ENCODE data around the gene UBR3.

Gene UBR3

GRCh38 chr2:170098626-170099312 lies 271.5 kb downstream of the UBR3 start:
- POLR2A ChIA-PET, result no interaction called here
- no peak for DNase-seq (ENCODE audit: low read depth, low spot score)
- no peak overlapping the region for H3K4me3 ChIP-seq (ENCODE audit: low read depth, low read length)
- CTCF ChIA-PET, result no interaction called here
- TF ChIP-seq, protein P1, sequence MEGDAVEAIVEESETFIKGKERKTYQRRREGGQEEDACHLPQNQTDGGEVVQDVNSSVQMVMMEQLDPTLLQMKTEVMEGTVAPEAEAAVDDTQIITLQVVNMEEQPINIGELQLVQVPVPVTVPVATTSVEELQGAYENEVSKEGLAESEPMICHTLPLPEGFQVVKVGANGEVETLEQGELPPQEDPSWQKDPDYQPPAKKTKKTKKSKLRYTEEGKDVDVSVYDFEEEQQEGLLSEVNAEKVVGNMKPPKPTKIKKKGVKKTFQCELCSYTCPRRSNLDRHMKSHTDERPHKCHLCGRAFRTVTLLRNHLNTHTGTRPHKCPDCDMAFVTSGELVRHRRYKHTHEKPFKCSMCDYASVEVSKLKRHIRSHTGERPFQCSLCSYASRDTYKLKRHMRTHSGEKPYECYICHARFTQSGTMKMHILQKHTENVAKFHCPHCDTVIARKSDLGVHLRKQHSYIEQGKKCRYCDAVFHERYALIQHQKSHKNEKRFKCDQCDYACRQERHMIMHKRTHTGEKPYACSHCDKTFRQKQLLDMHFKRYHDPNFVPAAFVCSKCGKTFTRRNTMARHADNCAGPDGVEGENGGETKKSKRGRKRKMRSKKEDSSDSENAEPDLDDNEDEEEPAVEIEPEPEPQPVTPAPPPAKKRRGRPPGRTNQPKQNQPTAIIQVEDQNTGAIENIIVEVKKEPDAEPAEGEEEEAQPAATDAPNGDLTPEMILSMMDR (IDR thresholded peaks at IDR 0.05; ENCODE audit: insufficient read depth, low read length, missing control alignments), result no peak

DNA sequence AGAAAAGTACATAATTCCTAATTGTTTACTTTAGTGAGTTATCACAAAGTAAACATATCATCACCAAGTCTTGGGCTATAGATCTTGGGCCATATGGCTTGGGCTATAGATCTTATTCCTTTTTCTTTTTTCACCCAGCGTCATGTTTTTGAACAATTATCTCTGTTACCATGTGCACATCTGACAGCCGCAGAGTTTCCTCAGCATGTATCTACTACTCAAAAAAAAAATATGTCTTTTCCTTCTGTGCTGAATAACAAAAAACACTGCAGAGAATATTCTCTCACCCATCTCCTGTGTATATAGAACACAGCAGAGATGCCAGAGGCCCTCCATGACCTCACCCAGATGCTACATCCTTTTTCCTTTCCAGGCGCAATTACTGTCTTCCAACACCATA lies 274.5 kb downstream of the UBR3 start:
- DNase-seq (ENCODE audit: low read depth, low spot score), result no peak
- POLR2A ChIA-PET, result no interaction called here
- CTCF ChIA-PET, result no interaction called here

GRCh38 chr2:170106102-170106840 lies 279.0 kb downstream of the UBR3 start:
- ChIA-PET POLR2A (no interaction called here), CTCF (no interaction called here)
- no peak overlapping the region for H3K4me3 ChIP-seq (ENCODE audit: low read depth, low read length)
- DNase-seq (ENCODE audit: low read depth, low spot score), result no peak
- TF ChIP-seq, protein P1 (IDR thresholded peaks at IDR 0.05; ENCODE audit: insufficient read depth, low read length, missing control alignments), result no peak

More for the DNA sequence above, 274.5 kb downstream of the UBR3 start:
- H3K4me3 ChIP-seq (ENCODE audit: low read depth, low read length), result no peak overlapping the region
- TF ChIP-seq, protein P1 (IDR thresholded peaks at IDR 0.05; ENCODE audit: insufficient read depth, low read length, missing control alignments), result no peak

- DNase-seq (ENCODE audit: low read depth, low spot score), result no peak
- H3K4me3 ChIP-seq (ENCODE audit: low read depth, low read length), result no peak overlapping the region
- ChIA-PET POLR2A (no interaction called here), CTCF (no interaction called here)
- TF ChIP-seq, protein P1 (IDR thresholded peaks at IDR 0.05; ENCODE audit: insufficient read depth, low read length, missing control alignments), result no peak
These were observed 286.1 kb downstream of the UBR3 start for GRCh38 chr2:170113168-170113894.

DNA sequence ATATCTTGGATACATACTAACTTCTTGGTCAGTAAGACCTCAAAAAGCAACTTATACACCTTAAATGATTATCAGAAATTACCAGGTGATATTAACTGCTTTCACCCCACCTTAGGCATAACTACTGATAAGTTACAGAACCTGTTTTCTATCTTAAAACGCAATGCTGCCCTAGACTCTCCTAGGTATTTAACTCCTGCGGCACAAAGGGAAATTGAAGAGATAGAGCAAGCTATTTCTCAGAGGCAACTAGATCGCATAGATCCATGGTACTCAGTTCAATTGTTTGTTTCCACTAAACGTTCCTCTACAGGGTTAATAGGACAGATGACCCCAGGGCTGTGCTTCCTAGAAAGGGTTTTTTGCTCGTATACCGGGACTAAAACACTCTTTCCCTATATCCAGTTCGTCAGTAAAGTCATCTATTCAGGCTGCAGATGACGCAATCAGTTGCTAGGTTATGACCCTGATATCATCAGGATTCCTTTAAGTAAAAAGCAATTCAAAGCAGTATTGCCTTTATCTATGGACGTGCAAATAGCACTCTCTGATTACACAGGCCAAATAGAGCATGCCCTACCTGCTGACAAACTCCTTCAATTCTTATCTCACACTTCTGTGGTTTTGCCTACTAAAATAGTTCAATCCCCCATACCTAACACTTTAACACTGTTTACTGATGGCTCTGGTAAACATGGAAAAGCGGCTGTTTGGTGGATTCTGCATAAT lies 288.4 kb downstream of the UBR3 start:
- CTCF ChIA-PET, result no interaction called here

More for the DNA sequence above, 288.4 kb downstream of the UBR3 start:
- no peak for DNase-seq (ENCODE audit: low read depth, low spot score)
- POLR2A ChIA-PET, result no interaction called here
- no peak overlapping the region for H3K4me3 ChIP-seq (ENCODE audit: low read depth, low read length)
- TF ChIP-seq, protein P1 (IDR thresholded peaks at IDR 0.05; ENCODE audit: insufficient read depth, low read length, missing control alignments), result no peak
